H9 (cell line): ENCODE results near the gene MAL. TPM values are rescaled to one million over a fixed set of nuclear protein-coding genes. Genes with fewer than 3 reads are reported as not detected.

Experiments
- DNase-seq: peaks from one replicate; pipeline ENCODE4 v3.0.0-alpha.2; 2017
- H2AFZ ChIP-seq: one replicate; pipeline ENCODE4 v1.6.1; 2013; ENCODE audit warnings: mild to moderate bottlenecking, low read length, control low read depth, moderate library complexity
- H2AK5ac ChIP-seq: 2 replicates; pipeline ENCODE4 v1.6.1; 2013; ENCODE audit warnings: low read length, control low read depth, mixed read lengths; ENCODE audit not compliant: insufficient read length
- H2BK120ac ChIP-seq: one replicate; pipeline ENCODE4 v1.6.1; 2013; ENCODE audit warnings: low read depth, mild to moderate bottlenecking, low read length, control low read depth, inconsistent platforms; ENCODE audit not compliant: poor library complexity, severe bottlenecking
- H2BK12ac ChIP-seq: 2 replicates; pipeline ENCODE4 v1.6.1; 2013; ENCODE audit warnings: low read length, control low read depth, mixed read lengths, low read depth; ENCODE audit not compliant: insufficient read length
- H2BK15ac ChIP-seq: 2 replicates; pipeline ENCODE4 v1.6.1; 2013; ENCODE audit warnings: low read depth, low read length, control low read depth
- H2BK20ac ChIP-seq: one replicate; pipeline ENCODE4 v1.6.1; 2013; ENCODE audit warnings: low read depth, mild to moderate bottlenecking, low read length, control low read depth, inconsistent platforms; ENCODE audit not compliant: poor library complexity, severe bottlenecking
- H2BK5ac ChIP-seq: 2 replicates; pipeline ENCODE4 v1.6.1; 2013; ENCODE audit warnings: low read length, control low read depth, mixed read lengths; ENCODE audit not compliant: insufficient read length
- H3K14ac ChIP-seq: 2 replicates; pipeline ENCODE4 v1.6.1; 2013; ENCODE audit warnings: low read length, control low read depth; ENCODE audit not compliant: insufficient read depth
- H3K18ac ChIP-seq: 2 replicates; pipeline ENCODE4 v1.6.1; 2013; ENCODE audit warnings: low read depth, mild to moderate bottlenecking, mixed read lengths, low read length, control low read depth; ENCODE audit not compliant: insufficient read length
- H3K23ac ChIP-seq: 2 replicates; pipeline ENCODE4 v1.6.1; 2013; ENCODE audit warnings: low read length, control low read depth, mixed read lengths, low read depth; ENCODE audit not compliant: insufficient read length
- H3K23me2 ChIP-seq: 2 replicates; pipeline ENCODE4 v1.6.1; 2013; ENCODE audit warnings: low read depth, mild to moderate bottlenecking, mixed read lengths, low read length, control low read depth; ENCODE audit not compliant: insufficient read length, poor library complexity, severe bottlenecking
- H3K27ac ChIP-seq: 2 replicates; pipeline ENCODE4 v1.5.1; 2013; ENCODE audit warnings: low read length, control low read depth, mixed read lengths, low read depth; ENCODE audit not compliant: insufficient read length
- H3K27me3 ChIP-seq: 2 replicates; pipeline ENCODE4 v1.6.1; 2013; ENCODE audit warnings: low read length, control low read depth, inconsistent platforms; ENCODE audit not compliant: insufficient read depth
- H3K4ac ChIP-seq: 2 replicates; pipeline ENCODE4 v1.6.1; 2013; ENCODE audit warnings: low read depth, mild to moderate bottlenecking, control low read depth, inconsistent platforms, low read length, moderate library complexity
- H3K4me1 ChIP-seq: 2 replicates; pipeline ENCODE4 v1.6.1; 2013; ENCODE audit warnings: low read length, control low read depth, inconsistent platforms; ENCODE audit not compliant: insufficient read depth
- H3K4me2 ChIP-seq: 2 replicates; pipeline ENCODE4 v1.6.1; 2013; ENCODE audit warnings: low read length, control low read depth, mixed read lengths; ENCODE audit not compliant: insufficient read length, insufficient read depth
- H3K56ac ChIP-seq: 2 replicates; pipeline ENCODE4 v1.6.1; 2013; ENCODE audit warnings: low read depth, mild to moderate bottlenecking, mixed read lengths, low read length, control low read depth; ENCODE audit not compliant: insufficient read length
- H3K79me1 ChIP-seq: 2 replicates; pipeline ENCODE4 v1.6.1; 2013; ENCODE audit warnings: low read depth, mild to moderate bottlenecking, moderate library complexity, low read length, control low read depth, inconsistent platforms; ENCODE audit not compliant: insufficient read depth, poor library complexity, severe bottlenecking
- H3K79me2 ChIP-seq: 2 replicates; pipeline ENCODE4 v1.6.1; 2013; ENCODE audit warnings: low read length, control low read depth, inconsistent platforms; ENCODE audit not compliant: insufficient read depth
- H3K9ac ChIP-seq: 2 replicates; pipeline ENCODE4 v1.6.1; 2013; ENCODE audit warnings: low read length, control low read depth, mixed read lengths; ENCODE audit not compliant: insufficient read length; ENCODE audit errors: extremely low read depth
- H3K9me3 ChIP-seq: one replicate; pipeline ENCODE4 v1.6.1; 2013; ENCODE audit warnings: low read depth, low read length, inconsistent platforms; ENCODE audit not compliant: control insufficient read depth
- H3T11ph ChIP-seq: one replicate; pipeline ENCODE4 v1.6.1; 2013; ENCODE audit warnings: mild to moderate bottlenecking, low read length, control low read depth, inconsistent platforms
- H4K20me1 ChIP-seq: one replicate; pipeline ENCODE4 v1.6.1; 2013; ENCODE audit not compliant: control insufficient read depth, insufficient read length, insufficient read depth
- H4K5ac ChIP-seq: 2 replicates; pipeline ENCODE4 v1.6.1; 2013; ENCODE audit warnings: low read depth, mild to moderate bottlenecking, mixed read lengths, low read length, control low read depth; ENCODE audit not compliant: insufficient read length
- H4K8ac ChIP-seq: replicated peaks from 2 replicates; pipeline ENCODE4 v1.6.1; 2013; ENCODE audit warnings: low read length, control low read depth, mixed read lengths, low read depth; ENCODE audit not compliant: insufficient read length
- H4K91ac ChIP-seq: 2 replicates; pipeline ENCODE4 v1.6.1; 2013; ENCODE audit warnings: low read depth, mild to moderate bottlenecking, moderate library complexity, mixed read lengths, low read length, control low read depth; ENCODE audit not compliant: insufficient read length
- H3K27ac Mint-ChIP-seq, 3 experiments: 2 replicates in 2 of 3; 3 replicates in 1 of 3; pipeline ENCODE4 v1.8.0; 2020 to 2021; ENCODE audit warnings: mixed read lengths in 3 of 3, mild to moderate bottlenecking in 1 of 3, moderate library complexity in 1 of 3
- H3K27me3 Mint-ChIP-seq: 2 replicates; pipeline ENCODE4 v1.8.0; 2021; ENCODE audit warnings: low read depth, mild to moderate bottlenecking, moderate library complexity, mixed read lengths
- H3K36me3 Mint-ChIP-seq, 3 experiments: 2 replicates in 2 of 3; 3 replicates in 1 of 3; pipeline ENCODE4 v1.8.0; 2020 to 2021; ENCODE audit warnings: low read depth in 3 of 3, mixed read lengths in 3 of 3; ENCODE audit not compliant: insufficient read depth in 1 of 3
- H3K4me1 Mint-ChIP-seq, 2 experiments: 2 replicates each; pipeline ENCODE4 v1.8.0; 2020; ENCODE audit warnings: mixed read lengths in 2 of 2
- H3K4me3 Mint-ChIP-seq, 2 experiments: 2 replicates in 1 of 2; 3 replicates in 1 of 2; pipeline ENCODE4 v1.8.0; 2020 to 2021; ENCODE audit warnings: mild to moderate bottlenecking in 2 of 2, mixed read lengths in 2 of 2, moderate library complexity in 1 of 2
- H3K9me3 Mint-ChIP-seq, 2 experiments: 2 replicates in 1 of 2; 3 replicates in 1 of 2; pipeline ENCODE4 v1.8.0; 2020; ENCODE audit warnings: mild to moderate bottlenecking in 2 of 2, mixed read lengths in 2 of 2, moderate library complexity in 1 of 2
- WGBS: extraction: QIAGEN DNeasy Blood & Tissue Kit; methylation state at CpG from one replicate; pipeline ENCODE4 v1.1.7; 2013; ENCODE audit warnings: missing lambda C conversion rate, low lambda C conversion rate, mixed read lengths; ENCODE audit not compliant: insufficient read length; ENCODE audit errors: extremely low coverage; 5-methylcytosine and 5-hydroxymethylcytosine counted together
- total RNA-seq: library from RNA; stranded (reverse); gene quantifications from 2 replicates; pipeline ENCODE4 v1.2.1, GENCODE V29; 2021
- TF ChIP-seq, protein P1 (sequence below): fragments of 200-600 bp; sonication (generic); conservative IDR thresholded peaks from 3 replicates; pipeline ENCODE4 v1.8.0; 2021; ENCODE audit warnings: antibody characterized with exemption, mild to moderate bottlenecking

Gene MAL
- total RNA-seq, 1 experiment from 2014 or later = not detected

- Histone ChIP-seq H3K23me2 (no peaks in the 10 kb centered on the region), H2BK5ac (no peak overlapping the region), H3K79me2 (no peaks in the 10 kb centered on the region), H3T11ph (no peak overlapping the region), H4K5ac (no peak overlapping the region), H4K8ac (no peak overlapping the region), H3K4me1 (peaks cover 4% of the 10 kb centered on the region; the same call in 1 of the 2 replicates), H3K14ac (no peak overlapping the region), H4K20me1 (no peaks in the 10 kb centered on the region), H3K4me2 (no peak overlapping the region), H2AK5ac (no peak overlapping the region), H3K23ac (no peak overlapping the region), H3K27me3 (no peaks in the 10 kb centered on the region), H2AFZ (no peak overlapping the region), H2BK12ac (no peak overlapping the region), H3K9me3 (no peaks in the 10 kb centered on the region), H4K91ac (no peak overlapping the region), H3K9ac (no peak overlapping the region), H2BK15ac (no peak overlapping the region), H3K79me1 (no peaks in the 10 kb centered on the region), H2BK20ac (no peak overlapping the region), H3K4ac (no peak overlapping the region), H3K18ac (no peak overlapping the region), H2BK120ac (no peak overlapping the region), H3K27ac (no peak overlapping the region), H3K56ac (no peak overlapping the region)
- DNase-seq = no peak
- H3K4me3 Mint-ChIP-seq = no peak overlapping the region
- no peak overlapping the region for H3K27ac Mint-ChIP-seq
- H3K4me1 Mint-ChIP-seq = peaks cover 29 to 35% of the 10 kb centered on the region in 2 experiments
- H3K9me3 Mint-ChIP-seq = no peaks in the 10 kb centered on the region
- WGBS = no CpG with 5 or more reads among the region's 9 CpGs
- TF ChIP-seq, protein P1, sequence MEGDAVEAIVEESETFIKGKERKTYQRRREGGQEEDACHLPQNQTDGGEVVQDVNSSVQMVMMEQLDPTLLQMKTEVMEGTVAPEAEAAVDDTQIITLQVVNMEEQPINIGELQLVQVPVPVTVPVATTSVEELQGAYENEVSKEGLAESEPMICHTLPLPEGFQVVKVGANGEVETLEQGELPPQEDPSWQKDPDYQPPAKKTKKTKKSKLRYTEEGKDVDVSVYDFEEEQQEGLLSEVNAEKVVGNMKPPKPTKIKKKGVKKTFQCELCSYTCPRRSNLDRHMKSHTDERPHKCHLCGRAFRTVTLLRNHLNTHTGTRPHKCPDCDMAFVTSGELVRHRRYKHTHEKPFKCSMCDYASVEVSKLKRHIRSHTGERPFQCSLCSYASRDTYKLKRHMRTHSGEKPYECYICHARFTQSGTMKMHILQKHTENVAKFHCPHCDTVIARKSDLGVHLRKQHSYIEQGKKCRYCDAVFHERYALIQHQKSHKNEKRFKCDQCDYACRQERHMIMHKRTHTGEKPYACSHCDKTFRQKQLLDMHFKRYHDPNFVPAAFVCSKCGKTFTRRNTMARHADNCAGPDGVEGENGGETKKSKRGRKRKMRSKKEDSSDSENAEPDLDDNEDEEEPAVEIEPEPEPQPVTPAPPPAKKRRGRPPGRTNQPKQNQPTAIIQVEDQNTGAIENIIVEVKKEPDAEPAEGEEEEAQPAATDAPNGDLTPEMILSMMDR = no peak
- H3K36me3 Mint-ChIP-seq = no peaks in the 10 kb centered on the region
- peaks cover 31% of the 10 kb centered on the region for H3K27me3 Mint-ChIP-seq
Observed at GRCh38 chr2:95016616-95017015, 8.9 kb upstream of the MAL start.
